Trophoblast cell (in vitro differentiated cells and primary cell): Measurements from ENCODE around the gene CELSR2.

Experiments used
- DNase-seq, 2 donors: peaks; one replicate each; pipeline ENCODE4 v3.0.0-alpha.2; 2016
- H2AFZ ChIP-seq: 2 replicates; pipeline ENCODE4 v1.6.1; 2013; ENCODE audit warnings: low read length, moderate library complexity, mild to moderate bottlenecking; ENCODE audit not compliant: insufficient read depth, poor library complexity
- H2AK5ac ChIP-seq: 2 replicates; pipeline ENCODE4 v1.6.1; 2013; ENCODE audit warnings: mild to moderate bottlenecking, low read length
- H2BK120ac ChIP-seq: 2 replicates; pipeline ENCODE4 v1.6.1; 2013; ENCODE audit warnings: low read length, mild to moderate bottlenecking, moderate library complexity; ENCODE audit not compliant: insufficient read depth, poor library complexity
- H2BK12ac ChIP-seq: 2 replicates; pipeline ENCODE4 v1.6.1; 2013; ENCODE audit warnings: mild to moderate bottlenecking, low read length, moderate library complexity
- H2BK5ac ChIP-seq: 2 replicates; pipeline ENCODE4 v1.6.1; 2013; ENCODE audit warnings: low read length, low read depth, moderate library complexity, mild to moderate bottlenecking; ENCODE audit not compliant: poor library complexity
- H3K14ac ChIP-seq: 2 replicates; pipeline ENCODE4 v1.6.1; 2013; ENCODE audit warnings: mild to moderate bottlenecking, low read length
- H3K18ac ChIP-seq: 2 replicates; pipeline ENCODE4 v1.6.1; 2013; ENCODE audit warnings: mild to moderate bottlenecking, low read length
- H3K23ac ChIP-seq: 2 replicates; pipeline ENCODE4 v1.6.1; 2013; ENCODE audit warnings: low read length
- H3K27ac ChIP-seq: 2 replicates; pipeline ENCODE4 v1.5.1; 2013; ENCODE audit warnings: low read depth, mild to moderate bottlenecking, inconsistent platforms, low read length, moderate library complexity
- H3K27me3 ChIP-seq: 2 replicates; pipeline ENCODE4 v1.6.1; 2013; ENCODE audit warnings: inconsistent platforms, mild to moderate bottlenecking, low read length, moderate library complexity; ENCODE audit not compliant: insufficient read depth
- H3K36me3 ChIP-seq, 2 experiments: 1 replicate in 1 of 2; 2 replicates in 1 of 2; pipeline ENCODE4 v1.6.1; 2013; ENCODE audit warnings: low read length in 2 of 2, mild to moderate bottlenecking in 2 of 2, moderate library complexity in 1 of 2; ENCODE audit not compliant: insufficient read depth in 2 of 2, control insufficient read depth in 1 of 2
- H3K4ac ChIP-seq: 2 replicates; pipeline ENCODE4 v1.6.1; 2013; ENCODE audit warnings: low read depth, mild to moderate bottlenecking, low read length, moderate library complexity
- H3K4me1 ChIP-seq, 2 experiments: 1 replicate in 1 of 2; 2 replicates in 1 of 2; pipeline ENCODE4 v1.6.1; 2013; ENCODE audit warnings: low read length in 2 of 2, mild to moderate bottlenecking in 2 of 2, moderate library complexity in 1 of 2; ENCODE audit not compliant: insufficient read depth in 2 of 2, control insufficient read depth in 1 of 2
- H3K4me2 ChIP-seq: 2 replicates; pipeline ENCODE4 v1.6.1; 2013; ENCODE audit warnings: inconsistent platforms, mild to moderate bottlenecking, low read length, moderate library complexity
- H3K4me3 ChIP-seq: 2 replicates; pipeline ENCODE4 v1.5.1; 2013; ENCODE audit warnings: mild to moderate bottlenecking, low read depth, low read length, inconsistent platforms
- H3K79me1 ChIP-seq: one replicate; pipeline ENCODE4 v1.6.1; 2013; ENCODE audit warnings: low read length
- H3K79me2 ChIP-seq: 2 replicates; pipeline ENCODE4 v1.6.1; 2013; ENCODE audit warnings: low read length, mild to moderate bottlenecking; ENCODE audit not compliant: control insufficient read depth, insufficient read depth, poor library complexity
- H3K9ac ChIP-seq: 2 replicates; pipeline ENCODE4 v1.6.1; 2013; ENCODE audit warnings: mild to moderate bottlenecking, low read length
- H3K9me3 ChIP-seq: 2 replicates; pipeline ENCODE4 v1.6.1; 2013; ENCODE audit warnings: low read depth, mild to moderate bottlenecking, control low read depth, inconsistent platforms, low read length; ENCODE audit not compliant: insufficient read depth
- H4K12ac ChIP-seq: 2 replicates; pipeline ENCODE4 v1.6.1; 2013; ENCODE audit warnings: low read depth, mild to moderate bottlenecking, low read length, moderate library complexity
- H4K8ac ChIP-seq: 2 replicates; pipeline ENCODE4 v1.6.1; 2013; ENCODE audit warnings: low read depth, mild to moderate bottlenecking, low read length, moderate library complexity
- H4K91ac ChIP-seq: one replicate; pipeline ENCODE4 v1.6.1; 2013; ENCODE audit warnings: low read depth, mild to moderate bottlenecking, low read length, moderate library complexity
- WGBS: extraction: QIAGEN DNeasy Blood & Tissue Kit; methylation state at CpG from one replicate; pipeline ENCODE4 v1.1.7; 2013; ENCODE audit warnings: missing lambda C conversion rate; ENCODE audit not compliant: insufficient read length, insufficient coverage; ENCODE audit errors: extremely low coverage; 5-methylcytosine and 5-hydroxymethylcytosine counted together

Gene CELSR2

GRCh38 chr1:109306832-109307273 is 57.5 kb downstream of the CELSR2 start, which contains the start of gene MYBPHL:
Gene MYBPHL, minus strand, starts transcription at chr1:109307011. Its CDS starts 20 bp downstream, at chr1:109306991.
- H3K27me3 ChIP-seq = no peaks in the 10 kb centered on the region
- H3K4me1 ChIP-seq = peaks cover 16 to 24% of the 10 kb centered on the region in 2 experiments
- peak within 1 kb of the TSS; percentile 71 for H4K91ac ChIP-seq
- H3K4me2 ChIP-seq = no peak within 1 kb of the TSS
- H4K12ac ChIP-seq = peak within 1 kb of the TSS; percentile 31
- H3K23ac ChIP-seq = no peak within 1 kb of the TSS
- H3K36me3 ChIP-seq = peaks cover 9 to 21% of the 10 kb centered on the region in 2 experiments
- peak within 1 kb of the TSS; percentile 45 for H3K14ac ChIP-seq
- no CpG with 5 or more reads among the region's 7 CpGs for WGBS
- peak within 1 kb of the TSS; percentile 30 for H4K8ac ChIP-seq
- H3K18ac ChIP-seq = peak within 1 kb of the TSS; percentile 50
- peak within 1 kb of the TSS; percentile 56 for H3K4ac ChIP-seq
- DNase-seq = no peak
- no peak within 1 kb of the TSS for H3K27ac ChIP-seq
- peak within 1 kb of the TSS; percentile 76 for H2AK5ac ChIP-seq
- H3K79me2 ChIP-seq = no peaks in the 10 kb centered on the region
- no peak within 1 kb of the TSS for H3K4me3 ChIP-seq
- H3K79me1 ChIP-seq = peaks cover 7% of the 10 kb centered on the region
- peak within 1 kb of the TSS; percentile 30 for H2AFZ ChIP-seq
- H2BK120ac ChIP-seq = no peak within 1 kb of the TSS
- no peak within 1 kb of the TSS for H2BK5ac ChIP-seq
- H3K9ac ChIP-seq = no peak within 1 kb of the TSS
- H2BK12ac ChIP-seq = peak within 1 kb of the TSS; percentile 88
- peaks cover 2% of the 10 kb centered on the region for H3K9me3 ChIP-seq

GRCh38 chr1:109307274-109308021 is 58.1 kb downstream of the CELSR2 start:
- H3K23ac ChIP-seq = no peak overlapping the region
- peak overlapping the region; percentile 30 for H2AFZ ChIP-seq
- peak overlapping the region; percentile 45 for H3K14ac ChIP-seq
- H2BK12ac ChIP-seq = peak overlapping the region; percentile 71
- H3K27me3 ChIP-seq = no peaks in the 10 kb centered on the region
- no peak overlapping the region for H3K4me3 ChIP-seq
- H2BK5ac ChIP-seq = no peak overlapping the region
- H3K79me1 ChIP-seq = peaks cover 7% of the 10 kb centered on the region
- H3K27ac ChIP-seq = no peak overlapping the region
- peaks cover 16 to 22% of the 10 kb centered on the region in 2 experiments for H3K4me1 ChIP-seq
- H3K9ac ChIP-seq = no peak overlapping the region
- H3K18ac ChIP-seq = peak overlapping the region; percentile 50
- no peaks in the 10 kb centered on the region for H3K9me3 ChIP-seq
- peak overlapping the region; percentile 41 for H4K91ac ChIP-seq
- peak overlapping the region; percentile 76 for H2AK5ac ChIP-seq
- H3K4ac ChIP-seq = peak overlapping the region; percentile 14
- no peaks in the 10 kb centered on the region for H3K79me2 ChIP-seq
- peaks cover 9 to 23% of the 10 kb centered on the region in 2 experiments for H3K36me3 ChIP-seq
- no peak for DNase-seq
- no CpG with 5 or more reads among the region's 14 CpGs for WGBS
- peak overlapping the region; percentile 30 for H4K8ac ChIP-seq
- H4K12ac ChIP-seq = no peak overlapping the region
- H2BK120ac ChIP-seq = no peak overlapping the region
- no peak overlapping the region for H3K4me2 ChIP-seq

- H3K9ac ChIP-seq = no peak overlapping the region
Observed at GRCh38 chr1:109309347-109309746, 60.0 kb downstream of the CELSR2 start.

GRCh38 chr1:109312246-109312645 is 62.9 kb downstream of the CELSR2 start:
- Histone ChIP-seq H3K36me3 (peaks cover 27 to 59% of the 10 kb centered on the region in 2 experiments), H3K4me2 (no peak overlapping the region), H3K79me1 (no peaks in the 10 kb centered on the region), H2AK5ac (no peak overlapping the region), H2AFZ (no peak overlapping the region), H3K14ac (no peak overlapping the region), H3K9me3 (no peaks in the 10 kb centered on the region), H4K8ac (no peak overlapping the region), H2BK5ac (no peak overlapping the region), H3K4me1 (peaks cover 2 to 9% of the 10 kb centered on the region in 2 experiments), H3K18ac (no peak overlapping the region), H3K4me3 (no peak overlapping the region), H3K79me2 (no peaks in the 10 kb centered on the region), H2BK12ac (no peak overlapping the region), H3K9ac (no peak overlapping the region), H3K27me3 (no peaks in the 10 kb centered on the region), H3K23ac (no peak overlapping the region), H2BK120ac (no peak overlapping the region), H4K91ac (no peak overlapping the region), H4K12ac (no peak overlapping the region), H3K27ac (no peak overlapping the region), H3K4ac (no peak overlapping the region)
- WGBS = no CpG with 5 or more reads among the region's 2 CpGs
- no peak for DNase-seq

More at GRCh38 chr1:109309347-109309746, 60.0 kb downstream of the CELSR2 start:
- peaks cover 7% of the 10 kb centered on the region for H3K79me1 ChIP-seq
- H2AFZ ChIP-seq = no peak overlapping the region
- H2AK5ac ChIP-seq = no peak overlapping the region
- H3K9me3 ChIP-seq = no peaks in the 10 kb centered on the region
- H3K18ac ChIP-seq = no peak overlapping the region
- H2BK5ac ChIP-seq = no peak overlapping the region
- no peaks in the 10 kb centered on the region for H3K27me3 ChIP-seq
- H3K14ac ChIP-seq = no peak overlapping the region
- no peaks in the 10 kb centered on the region for H3K79me2 ChIP-seq
- H4K8ac ChIP-seq = no peak overlapping the region
- peaks cover 16 to 22% of the 10 kb centered on the region in 2 experiments for H3K4me1 ChIP-seq
- DNase-seq = no peak
- H2BK120ac ChIP-seq = no peak overlapping the region
- no peak overlapping the region for H3K4ac ChIP-seq
- peaks cover 18 to 37% of the 10 kb centered on the region in 2 experiments for H3K36me3 ChIP-seq
- no peak overlapping the region for H3K4me3 ChIP-seq
- H3K4me2 ChIP-seq = no peak overlapping the region
- H2BK12ac ChIP-seq = no peak overlapping the region
- H3K27ac ChIP-seq = no peak overlapping the region
- WGBS = no CpG with 5 or more reads among the region's 2 CpGs
- no peak overlapping the region for H4K12ac ChIP-seq
- no peak overlapping the region for H3K23ac ChIP-seq
- H4K91ac ChIP-seq = no peak overlapping the region
